ENCODE measurements around the gene PKD1L1. TPM values are rescaled to one million over a fixed set of nuclear protein-coding genes. Genes with fewer than 3 reads are reported as not detected.

Gene PKD1L1
- total and polyA plus RNA-seq, 3 donors from 2014 or later, result 4.0 to 4.8 (median 4.2) TPM

DNA sequence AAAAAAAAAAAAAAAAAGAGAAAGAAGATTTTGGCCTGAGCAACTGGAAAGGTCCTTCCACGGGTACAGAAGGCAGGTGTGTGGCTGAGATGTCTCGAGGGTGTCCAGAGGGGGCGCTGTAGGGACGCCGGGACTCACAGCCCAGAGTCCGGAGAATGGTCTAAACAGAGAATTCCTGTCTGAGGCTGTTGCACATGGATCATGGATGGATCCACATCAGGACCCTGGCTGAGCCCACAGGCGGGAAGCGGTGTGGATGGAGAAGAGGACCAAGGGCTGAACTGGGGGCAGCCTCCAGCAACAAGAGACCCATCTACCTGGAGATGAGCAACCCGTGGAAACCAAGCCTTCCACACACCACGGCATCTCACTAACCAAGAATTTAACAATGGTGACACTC, 55.0 kb downstream of the PKD1L1 start:
- H3K4me1 ChIP-seq, result peaks cover 7% of the 10 kb centered on the region
- TF ChIP-seq CTCF (IDR thresholded peaks at IDR 0.05) (peak in 2 of 3 experiments; percentile 18 to 35), POLR2A (IDR thresholded peaks at IDR 0.05) (no peak)
- no peaks in the 10 kb centered on the region for H3K27me3 ChIP-seq
- H3K4me3 ChIP-seq, result no peak overlapping the region
- intact Hi-C loops (cut with DNase I; ENCODE audit: low total_unique reads), result no loop called here
- no peaks in the 10 kb centered on the region for H3K9me3 ChIP-seq
- H3K27ac ChIP-seq, result no peak overlapping the region
- peak; percentile 36 for DNase-seq
- WGBS, 2 donors, result 76 to 85% methylated on average over 10 of the region's 10 CpGs
- H3K36me3 ChIP-seq (ENCODE audit: low read depth, missing control alignments), result no peaks in the 10 kb centered on the region

DNA sequence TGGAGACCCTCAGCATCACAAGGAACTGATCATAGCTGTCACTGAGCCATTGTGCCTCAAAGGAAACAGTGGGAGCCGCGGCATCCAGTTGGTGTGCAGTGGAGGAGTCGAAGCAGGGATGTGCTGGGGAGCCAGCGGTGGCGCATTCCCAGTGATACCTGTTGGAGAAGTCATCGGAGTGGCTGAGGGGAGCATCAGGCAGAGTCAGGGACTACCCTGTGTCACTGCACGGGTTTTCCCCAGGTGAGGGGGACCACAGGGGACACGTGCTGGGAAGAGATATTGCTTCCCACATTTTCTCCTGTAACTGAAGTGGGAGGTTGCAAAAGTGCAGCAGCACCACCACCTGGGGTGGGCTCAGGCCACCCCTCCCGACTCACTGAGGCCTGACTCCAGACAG, 57.7 kb downstream of the PKD1L1 start:
- no peaks in the 10 kb centered on the region for H3K9me3 ChIP-seq
- H3K4me3 ChIP-seq, result no peak overlapping the region
- H3K27me3 ChIP-seq, result no peaks in the 10 kb centered on the region
- no peak overlapping the region for H3K27ac ChIP-seq
- peaks cover 8% of the 10 kb centered on the region for H3K4me1 ChIP-seq
- no peaks in the 10 kb centered on the region for H3K36me3 ChIP-seq (ENCODE audit: low read depth, missing control alignments)
- WGBS, 2 donors, result 95% methylated on average over 6 to 9 of the region's 9 CpGs
- peak; percentile 2 for DNase-seq
- TF ChIP-seq CTCF (IDR thresholded peaks at IDR 0.05), result no peak
- no peak for TF ChIP-seq POLR2A (IDR thresholded peaks at IDR 0.05)
- intact Hi-C loops (cut with DNase I; ENCODE audit: low total_unique reads), result no loop called here

- peak; percentile 11 for DNase-seq
- Histone ChIP-seq H3K36me3 (ENCODE audit: low read depth, missing control alignments) (no peaks in the 10 kb centered on the region), H3K4me1 (peaks cover 8% of the 10 kb centered on the region), H3K9me3 (no peaks in the 10 kb centered on the region), H3K4me3 (no peak overlapping the region), H3K27ac (no peak overlapping the region), H3K27me3 (no peaks in the 10 kb centered on the region)
- TF ChIP-seq POLR2A (IDR thresholded peaks at IDR 0.05) (no peak), CTCF (IDR thresholded peaks at IDR 0.05) (no peak)
- WGBS, 2 donors, result 84 to 88% methylated on average over 7 to 8 of the region's 8 CpGs
- intact Hi-C loops (cut with DNase I; ENCODE audit: low total_unique reads), result no loop called here
These were observed 58.1 kb downstream of the PKD1L1 start for GRCh38 chr7:47890125-47890524.

DNA sequence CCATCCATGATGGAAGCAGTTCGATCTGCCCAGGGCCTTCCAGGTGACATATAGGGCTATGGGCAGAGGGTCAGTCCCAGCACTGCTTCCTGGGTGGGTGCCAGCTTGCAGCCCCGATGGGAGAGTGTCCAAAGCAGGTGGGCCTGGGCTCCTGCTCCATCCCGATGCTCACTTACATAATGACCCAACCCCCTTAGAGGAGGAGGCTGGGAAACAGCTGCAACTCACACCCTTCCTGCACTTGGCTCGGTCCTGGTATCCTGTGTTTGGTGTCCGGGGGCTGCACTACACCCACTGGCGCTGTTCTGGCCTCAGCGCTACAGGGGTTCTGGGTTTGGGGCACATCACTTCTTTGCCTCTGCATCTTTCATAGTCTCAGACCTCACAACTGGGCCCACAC, 58.5 kb downstream of the PKD1L1 start:
- Histone ChIP-seq H3K36me3 (ENCODE audit: low read depth, missing control alignments) (no peaks in the 10 kb centered on the region), H3K27me3 (no peaks in the 10 kb centered on the region), H3K9me3 (no peaks in the 10 kb centered on the region), H3K27ac (no peak overlapping the region), H3K4me1 (peaks cover 8% of the 10 kb centered on the region), H3K4me3 (no peak overlapping the region)
- 71 to 91% methylated on average over 5 to 7 of the region's 7 CpGs for WGBS, 2 donors
- DNase-seq, result peak; percentile 6
- TF ChIP-seq CTCF (IDR thresholded peaks at IDR 0.05), result no peak
- intact Hi-C loops (cut with DNase I; ENCODE audit: low total_unique reads), result no loop called here
